Activated naive CD8-positive, alpha-beta T cell (primary cell): Measurements from ENCODE around the gene EYS.
"Not testable (repeated sequence)": the region's sequence is repeated elsewhere in the genome, so short reads cannot be mapped to it uniquely, and the experiment has no call there.

ENCODE experiments used
- H3K27ac Mint-ChIP-seq: one replicate; pipeline ENCODE4 v1.8.0; 2021; ENCODE audit warnings: mixed read lengths
- H3K27me3 Mint-ChIP-seq: one replicate; pipeline ENCODE4 v1.8.0; 2021; ENCODE audit warnings: mixed read lengths
- H3K36me3 Mint-ChIP-seq: one replicate; pipeline ENCODE4 v1.8.0; 2021; ENCODE audit warnings: mixed read lengths
- H3K4me1 Mint-ChIP-seq: one replicate; pipeline ENCODE4 v1.8.0; 2021; ENCODE audit warnings: low read depth, mixed read lengths
- H3K4me3 Mint-ChIP-seq: one replicate; pipeline ENCODE4 v1.8.0; 2021; ENCODE audit warnings: mild to moderate bottlenecking, mixed read lengths
- H3K9me3 Mint-ChIP-seq: one replicate; pipeline ENCODE4 v1.8.0; 2021; ENCODE audit warnings: low read depth, mixed read lengths

Gene EYS

DNA sequence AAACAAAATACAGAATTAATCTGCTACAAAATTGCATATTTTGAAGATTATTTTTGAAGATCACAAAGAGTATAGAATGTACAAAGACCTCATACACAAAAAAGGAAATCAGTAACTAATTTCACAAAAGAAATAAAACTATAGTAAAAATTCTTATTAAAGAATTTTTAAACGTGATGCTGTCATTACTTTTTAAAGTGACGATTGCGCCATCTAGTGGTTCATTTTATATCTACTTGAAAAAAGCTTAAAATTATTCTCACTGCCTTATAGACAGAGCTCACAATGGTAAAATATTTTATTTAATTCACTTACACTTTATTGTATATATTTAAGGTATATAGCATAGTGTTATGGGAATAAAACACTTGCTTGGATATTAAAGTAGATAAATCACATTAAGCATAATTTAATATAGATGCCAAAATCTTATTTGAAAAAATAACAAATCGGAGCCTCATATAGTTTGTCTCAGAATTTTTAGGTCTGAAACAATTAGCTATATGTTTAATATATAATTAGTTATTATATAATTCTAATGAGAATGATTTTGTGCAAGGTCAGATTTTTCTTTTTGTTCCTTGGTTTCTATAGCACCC lies 1942.6 kb downstream of the EYS start:
- Mint-ChIP-seq H3K27ac (no peak overlapping the region), H3K9me3 (no peaks in the 10 kb centered on the region), H3K4me3 (no peak overlapping the region), H3K4me1 (no peaks in the 10 kb centered on the region), H3K27me3 (no peaks in the 10 kb centered on the region), H3K36me3 (no peaks in the 10 kb centered on the region)

DNA sequence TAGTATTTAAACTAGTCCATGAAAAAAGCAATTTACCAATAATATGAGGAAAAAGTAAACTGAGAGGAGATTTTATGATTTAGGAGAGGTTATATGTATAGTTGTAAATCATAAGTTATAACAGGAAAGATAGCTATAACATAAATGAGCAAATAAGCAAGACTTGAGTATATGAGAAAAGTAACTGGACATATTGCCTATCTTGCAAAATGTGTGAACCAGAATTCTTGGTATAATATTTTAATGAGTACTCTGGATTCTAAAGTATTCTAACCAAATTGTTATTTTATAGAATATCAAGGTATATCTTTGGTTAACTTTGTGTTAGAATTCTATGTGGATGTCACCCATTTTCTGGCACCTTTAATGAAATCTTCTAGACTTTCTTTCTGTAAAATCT lies 1946.8 kb downstream of the EYS start:
- peaks cover 17% of the 10 kb centered on the region for H3K36me3 Mint-ChIP-seq
- H3K27me3 Mint-ChIP-seq, result no peaks in the 10 kb centered on the region
- H3K4me3 Mint-ChIP-seq, result no peak overlapping the region
- no peaks in the 10 kb centered on the region for H3K9me3 Mint-ChIP-seq
- no peak overlapping the region for H3K27ac Mint-ChIP-seq
- no peaks in the 10 kb centered on the region for H3K4me1 Mint-ChIP-seq

DNA sequence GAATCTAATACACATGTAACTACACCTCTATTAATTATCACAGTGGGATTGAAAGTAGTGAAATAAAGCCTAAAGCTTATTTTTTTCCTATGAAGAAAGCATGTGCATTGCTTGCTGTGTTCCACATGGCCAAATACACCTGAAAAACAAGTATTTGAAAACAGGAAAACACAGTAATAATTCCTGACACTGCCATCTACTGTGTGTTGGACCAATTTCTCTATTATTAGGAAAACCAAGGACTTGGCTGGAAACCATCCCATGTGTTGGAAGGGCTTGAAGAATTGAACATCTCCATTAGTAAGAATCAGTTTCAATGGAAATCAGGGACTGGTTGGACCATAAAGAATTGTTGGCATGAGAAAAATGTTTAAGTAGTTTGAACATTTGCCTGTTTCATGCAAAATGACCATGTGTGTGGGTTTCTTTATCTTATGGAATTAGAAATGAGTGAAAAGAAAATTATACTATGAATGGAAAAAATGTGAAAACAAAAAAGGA lies 1947.4 kb downstream of the EYS start:
- Mint-ChIP-seq H3K9me3 (no peaks in the 10 kb centered on the region), H3K4me3 (no peak overlapping the region), H3K27ac (no peak overlapping the region), H3K4me1 (no peaks in the 10 kb centered on the region), H3K36me3 (peaks cover 17% of the 10 kb centered on the region), H3K27me3 (no peaks in the 10 kb centered on the region)

DNA sequence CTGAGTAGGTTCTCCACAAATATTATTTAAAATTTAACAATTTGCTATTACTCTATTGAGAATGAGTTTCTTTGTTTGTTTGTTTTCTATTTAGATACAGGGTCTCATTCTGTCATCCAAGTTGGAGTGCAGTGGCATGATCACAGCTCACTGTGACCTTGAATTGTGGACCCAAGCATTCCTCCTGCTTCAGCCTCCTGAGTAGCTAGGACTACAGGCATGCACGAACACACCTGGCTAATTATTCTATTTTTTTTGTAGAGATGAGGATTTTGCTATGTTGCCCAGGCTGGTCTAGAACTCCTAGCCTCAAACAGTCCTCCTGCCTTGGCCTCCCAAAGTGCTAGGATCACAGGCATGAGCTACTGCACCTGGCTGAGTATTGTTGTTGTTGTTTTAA lies 1949.2 kb downstream of the EYS start:
- H3K36me3 Mint-ChIP-seq, result peaks cover 21% of the 10 kb centered on the region
- no peak overlapping the region for H3K27ac Mint-ChIP-seq

DNA sequence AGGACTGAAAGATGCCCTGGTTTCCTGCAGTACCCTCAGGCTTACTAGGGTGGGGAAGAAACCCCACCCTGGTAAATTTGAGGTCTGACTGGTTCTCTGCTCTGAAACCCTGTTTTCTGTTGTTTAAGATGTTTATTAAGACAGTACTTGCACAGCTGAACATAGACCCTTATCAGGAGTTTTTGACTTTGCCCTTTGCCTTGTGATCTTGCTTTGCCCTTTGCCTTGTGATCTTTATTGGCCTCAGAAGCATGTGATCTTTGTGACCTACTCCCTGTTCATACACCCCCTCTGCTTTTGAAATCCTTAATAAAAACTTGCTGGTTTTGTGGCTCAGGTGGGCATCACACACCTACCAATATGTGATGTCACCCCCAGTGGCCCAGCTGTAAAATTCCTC lies 1949.8 kb downstream of the EYS start:
- not testable (repeated sequence) for H3K9me3 Mint-ChIP-seq, H3K4me1 Mint-ChIP-seq, H3K27me3 Mint-ChIP-seq, H3K4me3 Mint-ChIP-seq, H3K27ac Mint-ChIP-seq
- peaks cover 23% of the 10 kb centered on the region for H3K36me3 Mint-ChIP-seq

More for the DNA sequence above, 1949.2 kb downstream of the EYS start:
- no peaks in the 10 kb centered on the region for H3K27me3 Mint-ChIP-seq
- H3K9me3 Mint-ChIP-seq, result no peaks in the 10 kb centered on the region
- no peak overlapping the region for H3K4me3 Mint-ChIP-seq
- H3K4me1 Mint-ChIP-seq, result no peaks in the 10 kb centered on the region

DNA sequence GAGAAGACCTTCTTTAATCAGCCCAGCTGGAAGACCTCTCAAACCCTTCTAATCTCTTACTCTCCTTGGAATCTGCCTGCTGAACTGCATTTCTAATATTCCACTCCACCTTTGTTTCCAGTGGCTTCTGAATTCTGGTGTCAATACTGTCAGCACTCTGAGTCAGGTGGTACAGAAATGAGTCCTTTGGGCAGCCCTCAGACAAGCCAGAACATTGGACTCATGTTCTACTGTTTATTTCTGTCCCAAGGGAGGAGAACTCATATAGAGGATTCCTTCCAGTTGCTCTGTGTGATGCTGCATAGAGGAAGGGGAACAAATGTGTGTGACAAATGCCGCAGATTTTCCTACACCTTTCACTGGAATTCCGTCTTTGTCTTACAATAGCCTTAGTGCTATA lies 1956.6 kb downstream of the EYS start:
- Mint-ChIP-seq H3K27ac (no peak overlapping the region), H3K4me1 (no peaks in the 10 kb centered on the region), H3K9me3 (no peaks in the 10 kb centered on the region), H3K27me3 (no peaks in the 10 kb centered on the region), H3K4me3 (no peak overlapping the region), H3K36me3 (peaks cover 15% of the 10 kb centered on the region)

DNA sequence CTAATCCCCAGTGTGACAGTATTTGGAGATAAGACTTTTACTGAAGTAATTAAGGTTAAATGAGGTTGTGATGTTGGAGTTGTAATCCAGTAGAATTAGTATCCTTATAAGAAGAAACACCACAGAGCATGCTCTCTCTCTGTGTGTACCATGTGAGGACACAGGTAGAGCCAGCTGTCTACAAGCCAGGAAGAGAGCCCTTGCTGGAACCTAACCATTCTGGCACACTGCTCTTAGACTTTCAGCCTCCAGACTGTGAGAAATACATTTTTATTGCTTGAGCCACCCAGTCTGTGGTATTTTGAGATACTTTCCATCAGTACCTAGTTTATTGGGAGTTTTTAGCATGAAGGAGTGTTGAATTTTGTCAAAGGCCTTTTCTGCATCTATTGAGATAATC lies 1961.2 kb downstream of the EYS start:
- no peaks in the 10 kb centered on the region for H3K4me1 Mint-ChIP-seq
- H3K4me3 Mint-ChIP-seq, result no peak overlapping the region
- H3K9me3 Mint-ChIP-seq, result no peaks in the 10 kb centered on the region
- no peak overlapping the region for H3K27ac Mint-ChIP-seq
- H3K27me3 Mint-ChIP-seq, result no peaks in the 10 kb centered on the region
- peaks cover 6% of the 10 kb centered on the region for H3K36me3 Mint-ChIP-seq

DNA sequence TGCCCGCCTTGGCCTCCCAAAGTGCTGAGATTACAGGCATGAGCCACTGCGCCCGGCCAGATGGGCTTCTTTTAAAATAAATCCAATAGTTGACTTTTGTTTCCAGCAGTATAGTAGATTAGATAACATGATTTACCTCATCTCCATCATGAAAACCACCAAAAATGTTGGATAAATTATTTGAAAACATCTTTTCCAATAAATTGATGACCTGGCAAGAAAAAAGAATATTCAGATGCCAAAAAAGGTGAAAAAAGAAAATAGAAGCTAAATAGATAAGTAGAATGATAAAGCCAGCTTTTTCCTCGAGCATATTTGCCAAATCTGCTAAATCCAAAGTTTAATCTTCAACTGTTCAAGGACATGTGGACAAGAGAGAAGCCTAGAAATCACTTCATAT lies 1962.2 kb downstream of the EYS start:
- H3K27ac Mint-ChIP-seq, result no peak overlapping the region
- peaks cover 4% of the 10 kb centered on the region for H3K4me1 Mint-ChIP-seq
- no peak overlapping the region for H3K4me3 Mint-ChIP-seq
- no peaks in the 10 kb centered on the region for H3K27me3 Mint-ChIP-seq
- H3K36me3 Mint-ChIP-seq, result peaks cover 6% of the 10 kb centered on the region
- peaks cover 5% of the 10 kb centered on the region for H3K9me3 Mint-ChIP-seq

DNA sequence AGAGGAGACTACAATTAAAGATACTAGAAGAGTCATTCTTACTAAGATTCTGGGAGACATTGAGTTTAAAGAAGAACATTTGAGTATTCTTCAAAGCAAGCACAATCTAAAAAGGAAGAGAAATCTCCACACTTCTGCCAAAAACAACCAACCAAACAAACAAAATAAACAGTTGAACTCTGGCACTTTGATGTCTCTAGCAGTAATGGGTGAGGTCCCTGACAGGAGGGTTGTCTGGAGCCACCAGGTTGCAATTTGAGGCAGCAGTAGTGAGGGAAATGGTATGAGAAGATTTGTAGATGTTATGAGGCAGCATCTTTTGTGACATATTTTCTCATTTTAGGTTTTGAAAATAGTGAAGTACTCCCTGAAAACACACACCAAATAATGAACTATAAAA lies 1963.3 kb downstream of the EYS start:
- peaks cover 3% of the 10 kb centered on the region for H3K36me3 Mint-ChIP-seq
- no peaks in the 10 kb centered on the region for H3K27me3 Mint-ChIP-seq
- H3K4me3 Mint-ChIP-seq, result no peak overlapping the region
- no peak overlapping the region for H3K27ac Mint-ChIP-seq
- peaks cover 6% of the 10 kb centered on the region for H3K4me1 Mint-ChIP-seq
- H3K9me3 Mint-ChIP-seq, result peaks cover 9% of the 10 kb centered on the region

DNA sequence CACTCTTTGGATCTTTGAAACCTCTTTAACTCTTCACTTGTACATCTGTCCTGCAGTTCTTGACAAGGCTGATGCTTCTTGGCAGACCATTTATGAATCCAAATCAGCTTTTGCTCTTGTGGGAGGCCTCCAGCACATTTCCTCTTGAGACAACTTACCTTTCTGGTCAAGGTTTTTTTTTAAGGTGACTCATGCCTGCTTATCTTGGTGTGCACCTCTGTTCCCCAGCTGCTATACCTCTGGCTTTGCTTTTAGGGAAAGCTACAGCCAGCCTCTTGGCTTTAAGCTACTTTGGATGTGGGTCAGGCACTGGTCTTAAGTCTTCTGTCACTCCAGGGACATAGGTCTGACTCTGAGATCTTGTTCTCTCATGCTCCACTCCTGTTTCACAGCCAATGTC lies 1965.0 kb downstream of the EYS start:
- no peak overlapping the region for H3K27ac Mint-ChIP-seq
- H3K9me3 Mint-ChIP-seq, result peaks cover 10% of the 10 kb centered on the region
- peaks cover 6% of the 10 kb centered on the region for H3K4me1 Mint-ChIP-seq
- no peaks in the 10 kb centered on the region for H3K27me3 Mint-ChIP-seq
- H3K4me3 Mint-ChIP-seq, result no peak overlapping the region
- no peaks in the 10 kb centered on the region for H3K36me3 Mint-ChIP-seq

DNA sequence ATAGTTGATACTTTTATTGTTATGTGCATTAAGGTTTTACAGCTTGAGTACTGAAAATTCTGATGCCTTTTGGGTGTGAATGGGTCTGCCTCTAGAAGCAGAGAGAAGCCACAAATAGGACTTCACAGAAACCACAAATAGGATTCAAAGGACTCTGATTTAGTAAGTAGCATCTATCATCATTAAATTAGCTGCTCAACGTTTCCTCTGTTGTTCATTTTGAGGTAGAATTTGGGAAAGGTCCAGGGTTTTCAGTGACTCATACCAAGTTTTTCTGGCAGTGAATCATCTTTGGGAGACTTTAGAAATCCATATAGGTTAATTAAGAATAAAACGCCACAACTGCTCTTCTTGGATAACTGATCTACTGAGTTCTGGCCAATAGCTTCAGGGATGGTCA lies 1966.3 kb downstream of the EYS start:
- Mint-ChIP-seq H3K27ac (no peak overlapping the region), H3K36me3 (no peaks in the 10 kb centered on the region), H3K27me3 (no peaks in the 10 kb centered on the region), H3K9me3 (peaks cover 10% of the 10 kb centered on the region), H3K4me1 (peaks cover 6% of the 10 kb centered on the region), H3K4me3 (no peak overlapping the region)

DNA sequence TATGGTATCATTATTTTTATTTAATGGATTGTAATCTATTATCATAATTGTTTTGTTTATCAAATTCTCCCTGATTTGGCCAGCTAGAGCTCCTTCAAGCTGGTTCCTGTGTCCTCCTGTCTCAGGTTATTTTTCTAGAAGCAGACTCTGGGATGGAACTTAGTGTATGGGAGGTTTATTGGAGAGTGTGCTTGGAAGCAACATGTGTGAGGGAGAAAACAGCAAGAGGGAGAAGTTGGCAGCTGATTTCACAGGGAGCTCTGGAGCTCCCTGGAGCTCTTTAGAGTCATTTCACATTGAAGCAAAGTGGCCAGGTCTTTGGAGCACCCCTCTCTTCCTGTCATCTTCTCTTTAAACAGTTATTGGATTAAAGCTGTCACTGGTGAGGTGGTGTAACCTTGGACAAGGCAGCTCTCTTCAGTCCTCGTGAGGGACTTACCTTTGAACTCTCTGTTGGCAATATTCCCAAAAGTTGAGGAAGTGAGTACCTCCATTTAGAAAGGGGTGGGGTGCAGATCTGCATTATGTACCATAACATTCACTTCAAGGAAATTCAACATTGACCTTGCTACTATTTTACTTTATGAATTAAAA lies 1967.8 kb downstream of the EYS start:
- Mint-ChIP-seq H3K36me3 (peaks cover 3% of the 10 kb centered on the region), H3K4me1 (peaks cover 6% of the 10 kb centered on the region), H3K9me3 (peaks cover 10% of the 10 kb centered on the region), H3K27ac (no peak overlapping the region), H3K27me3 (no peaks in the 10 kb centered on the region), H3K4me3 (no peak overlapping the region)

DNA sequence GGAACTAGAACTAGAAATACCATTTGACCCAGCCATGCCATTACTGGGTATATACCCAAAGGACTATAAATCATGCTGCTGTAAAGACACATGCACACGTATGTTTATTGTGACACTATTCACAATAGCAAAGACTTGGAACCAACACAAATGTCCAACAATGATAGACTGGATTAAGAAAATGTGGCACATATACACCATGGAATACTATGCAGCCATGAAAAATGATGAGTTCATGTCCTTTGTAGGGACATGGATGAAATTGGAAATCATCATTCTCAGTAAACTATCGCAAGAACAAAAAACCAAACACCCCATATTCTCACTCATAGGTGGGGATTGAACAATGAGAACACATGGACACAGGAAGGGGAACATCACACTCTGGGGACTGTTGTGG lies 1968.8 kb downstream of the EYS start:
- not testable (repeated sequence) for H3K27ac Mint-ChIP-seq, H3K27me3 Mint-ChIP-seq, H3K9me3 Mint-ChIP-seq, H3K4me3 Mint-ChIP-seq, H3K36me3 Mint-ChIP-seq, H3K4me1 Mint-ChIP-seq

DNA sequence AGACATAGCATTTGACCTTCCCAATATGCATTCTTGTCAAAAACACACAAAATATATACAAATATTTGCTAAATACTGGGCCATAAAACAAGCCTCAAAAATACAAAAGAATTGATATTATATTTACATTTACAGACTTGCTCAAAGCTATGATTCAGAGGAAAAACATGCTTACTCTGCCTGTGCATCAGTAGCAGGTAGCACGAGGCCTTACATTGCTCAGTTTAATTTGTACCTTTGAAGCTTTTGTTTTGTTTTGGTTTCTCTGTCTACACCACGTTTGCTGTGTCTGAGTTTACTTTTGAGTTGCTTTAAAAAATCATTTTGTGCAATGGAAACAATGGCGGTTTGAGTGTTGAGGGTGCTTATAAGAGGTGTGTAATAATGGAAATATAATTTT lies 1972.1 kb downstream of the EYS start:
- Mint-ChIP-seq H3K27ac (no peak overlapping the region), H3K9me3 (peaks cover 5% of the 10 kb centered on the region), H3K4me3 (no peak overlapping the region), H3K4me1 (peaks cover 1% of the 10 kb centered on the region), H3K27me3 (no peaks in the 10 kb centered on the region), H3K36me3 (peaks cover 13% of the 10 kb centered on the region)

DNA sequence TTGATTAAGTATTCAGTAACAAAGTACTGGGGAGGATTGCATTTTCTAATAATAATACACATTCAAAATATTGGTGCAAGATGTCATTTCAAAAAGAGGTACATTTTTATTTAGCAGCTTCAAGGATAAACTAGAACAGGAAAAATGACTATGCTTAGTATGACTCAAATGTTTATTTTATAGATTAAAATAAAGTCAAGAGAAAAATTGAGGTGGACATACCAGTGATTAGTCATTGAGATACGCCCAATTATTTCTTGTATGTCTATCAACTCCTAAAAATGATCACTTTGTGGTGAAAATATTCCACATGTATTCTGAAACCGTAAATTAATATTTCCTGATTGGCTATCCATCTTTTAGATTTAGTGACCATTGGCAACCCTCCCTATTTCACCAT lies 1974.7 kb downstream of the EYS start:
- Mint-ChIP-seq H3K4me1 (no peaks in the 10 kb centered on the region), H3K27ac (no peak overlapping the region), H3K27me3 (no peaks in the 10 kb centered on the region), H3K36me3 (peaks cover 17% of the 10 kb centered on the region), H3K4me3 (no peak overlapping the region), H3K9me3 (no peaks in the 10 kb centered on the region)

DNA sequence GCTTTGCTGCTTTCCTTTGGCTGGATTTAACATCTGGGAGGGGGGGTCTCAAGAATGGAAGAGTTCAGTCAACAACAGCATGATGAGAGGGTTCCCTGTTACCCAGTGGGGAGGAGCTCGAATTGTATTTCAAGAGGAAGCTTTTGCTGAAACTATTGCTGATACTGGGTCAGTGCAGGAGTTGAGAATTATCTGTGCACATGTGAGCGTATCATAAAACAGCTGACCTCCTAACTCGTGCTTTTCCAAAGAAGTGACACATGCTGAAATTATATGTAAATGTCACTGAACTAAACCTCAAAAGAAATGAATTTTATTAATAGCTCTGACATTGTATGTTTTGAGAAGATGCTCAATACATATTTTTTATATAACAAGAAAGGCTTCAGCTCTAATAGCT lies 1975.1 kb downstream of the EYS start:
- Mint-ChIP-seq H3K4me1 (no peaks in the 10 kb centered on the region), H3K9me3 (no peaks in the 10 kb centered on the region), H3K4me3 (no peak overlapping the region), H3K36me3 (peaks cover 17% of the 10 kb centered on the region), H3K27ac (no peak overlapping the region), H3K27me3 (no peaks in the 10 kb centered on the region)
